ENCODE measurements around the gene GPR31.

GPR31 gene

DNA sequence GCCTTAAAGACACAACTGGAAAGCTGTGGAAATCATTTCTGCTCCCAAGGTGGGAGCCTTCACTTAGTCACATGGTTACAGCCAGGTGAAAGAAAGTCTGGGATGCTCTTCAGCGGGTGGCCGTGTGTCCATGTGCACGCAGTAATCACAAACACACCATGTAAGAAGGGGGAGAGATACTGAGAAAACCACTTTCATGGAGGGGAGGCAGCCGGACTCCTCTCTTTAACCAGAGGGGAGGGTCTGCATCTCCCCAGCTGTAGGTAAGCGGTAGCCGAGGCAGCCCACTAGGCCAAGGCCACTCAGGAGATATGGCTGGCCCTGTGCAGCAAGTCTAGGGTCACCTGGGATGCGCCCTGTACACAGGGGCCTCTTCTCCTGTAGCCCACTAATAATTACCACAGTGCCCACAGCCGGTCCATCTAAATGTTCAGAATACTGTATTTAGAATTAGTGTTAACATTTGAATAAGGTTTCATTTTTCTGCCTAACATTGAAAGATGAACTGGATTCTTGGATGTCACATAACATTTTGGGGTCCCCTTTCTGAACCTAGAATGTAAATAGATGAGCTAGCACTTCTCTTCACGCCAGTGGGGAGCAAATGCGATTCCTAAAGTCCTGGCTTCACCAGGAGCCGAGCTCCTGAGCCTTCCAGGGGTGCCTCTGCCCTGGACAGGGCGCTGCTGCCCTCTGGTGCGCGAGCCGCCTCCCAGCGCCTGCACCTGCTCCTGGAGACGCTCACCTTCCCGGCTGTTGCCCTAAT lies 15.9 kb downstream of the GPR31 start:
- peak in 7 of 10 donors; percentile 27 to 95 (median 59) for DNase-seq
- intact Hi-C loops (cut with DNase I), result loop anchor here (5.0 kb wide), 2 partner anchors 140 to 365 kb away; no protein-coding TSS in a partner anchor

DNA sequence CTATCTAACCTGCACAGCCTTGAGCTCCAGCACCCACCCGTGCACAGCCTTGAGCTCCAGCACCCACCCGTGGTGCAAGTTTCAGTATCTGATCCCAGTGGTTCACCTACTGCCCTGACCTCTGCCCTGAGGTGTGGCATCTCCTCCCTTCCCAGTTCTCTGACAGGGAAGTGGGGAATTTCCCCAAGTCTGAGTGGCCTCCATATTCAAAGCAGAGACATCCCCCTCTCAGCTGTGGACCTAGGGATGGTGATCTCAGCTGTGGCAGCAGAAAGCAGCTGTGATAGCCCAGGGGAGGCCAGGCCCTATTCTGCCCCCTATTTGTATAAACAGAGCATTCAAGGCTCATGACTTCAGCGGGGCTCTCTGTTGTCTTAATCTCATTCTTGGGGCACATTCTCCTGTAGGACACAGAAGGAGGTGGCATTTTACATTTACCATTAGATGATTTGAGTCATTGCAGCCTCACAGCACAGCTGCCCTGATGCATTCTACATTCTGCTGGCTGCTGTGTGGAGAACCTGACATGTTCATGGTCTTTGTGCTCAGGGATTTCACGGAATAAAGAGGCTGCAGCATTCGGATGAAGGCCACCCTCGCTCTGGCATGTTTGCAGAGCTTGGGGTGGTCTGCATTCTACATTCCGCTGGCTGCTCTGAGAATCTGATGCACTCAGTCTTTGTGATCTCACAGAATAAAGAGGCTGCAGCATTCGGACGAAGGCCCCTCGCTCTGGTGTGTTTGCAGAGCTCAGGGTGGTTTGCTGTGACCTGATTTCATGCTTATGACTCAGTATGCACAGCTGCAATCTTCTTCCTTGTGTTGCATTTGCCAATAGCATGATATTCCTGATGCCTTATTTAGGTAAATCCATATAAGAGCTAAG lies 16.9 kb downstream of the GPR31 start:
- intact Hi-C loops (cut with DNase I), result loop anchor here (5.0 kb wide), 2 partner anchors 139 to 364 kb away; no protein-coding TSS in a partner anchor
- DNase-seq, result no peak

DNA sequence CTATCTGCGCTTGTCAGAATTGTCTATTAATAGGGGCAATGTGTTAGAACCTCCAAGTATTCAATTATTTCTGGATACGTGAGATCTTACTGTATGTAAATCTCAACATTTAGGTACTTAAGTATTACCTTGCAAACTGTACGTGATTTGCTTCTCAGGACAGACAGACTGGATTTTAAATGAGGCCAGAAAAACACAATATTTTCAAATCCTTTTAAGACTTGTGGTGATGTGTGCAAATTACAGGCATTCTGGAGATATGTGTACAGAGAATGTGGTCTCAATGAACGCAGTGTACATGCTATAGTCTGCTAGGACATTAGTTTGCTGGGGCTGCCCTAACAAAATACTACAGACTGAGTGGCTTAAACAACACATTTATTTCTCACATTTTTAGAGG lies 18.0 kb downstream of the GPR31 start:
- DNase-seq, result no peak
- intact Hi-C loops (cut with DNase I), result loop anchor here (5.0 kb wide), 2 partner anchors 137 to 362 kb away; no protein-coding TSS in a partner anchor

DNA sequence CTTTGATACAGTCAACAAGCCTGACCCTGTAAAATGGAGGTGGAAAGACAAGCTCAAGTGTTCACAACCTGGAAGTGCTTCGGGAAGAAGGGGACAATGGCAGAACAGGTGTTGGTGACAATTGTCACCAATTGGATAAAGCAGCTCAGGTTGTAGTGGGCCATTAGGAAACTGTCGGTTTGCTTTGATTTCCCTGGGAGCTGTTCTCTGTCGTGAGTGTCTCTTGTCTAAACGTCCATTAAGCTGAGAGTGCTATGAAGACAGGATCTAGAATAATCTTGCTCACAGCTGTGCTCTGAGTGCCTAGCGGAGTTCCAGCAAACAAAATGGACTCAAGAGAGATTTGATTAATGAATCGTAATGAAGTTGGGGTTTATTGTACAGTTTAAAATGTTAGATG lies 19.9 kb downstream of the GPR31 start:
- intact Hi-C loops (cut with DNase I), result no loop called here
- no peak for DNase-seq

DNA sequence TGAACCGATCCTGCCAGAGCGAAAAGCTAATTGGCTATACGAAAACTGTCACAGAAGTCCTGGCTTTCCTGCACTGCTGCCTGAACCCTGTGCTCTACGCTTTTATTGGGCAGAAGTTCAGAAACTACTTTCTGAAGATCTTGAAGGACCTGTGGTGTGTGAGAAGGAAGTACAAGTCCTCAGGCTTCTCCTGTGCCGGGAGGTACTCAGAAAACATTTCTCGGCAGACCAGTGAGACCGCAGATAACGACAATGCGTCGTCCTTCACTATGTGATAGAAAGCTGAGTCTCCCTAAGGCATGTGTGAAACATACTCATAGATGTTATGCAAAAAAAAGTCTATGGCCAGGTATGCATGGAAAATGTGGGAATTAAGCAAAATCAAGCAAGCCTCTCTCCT lies 20.7 kb downstream of the GPR31 start:
- intact Hi-C loops (cut with DNase I), result no loop called here
- no peak for DNase-seq

DNA sequence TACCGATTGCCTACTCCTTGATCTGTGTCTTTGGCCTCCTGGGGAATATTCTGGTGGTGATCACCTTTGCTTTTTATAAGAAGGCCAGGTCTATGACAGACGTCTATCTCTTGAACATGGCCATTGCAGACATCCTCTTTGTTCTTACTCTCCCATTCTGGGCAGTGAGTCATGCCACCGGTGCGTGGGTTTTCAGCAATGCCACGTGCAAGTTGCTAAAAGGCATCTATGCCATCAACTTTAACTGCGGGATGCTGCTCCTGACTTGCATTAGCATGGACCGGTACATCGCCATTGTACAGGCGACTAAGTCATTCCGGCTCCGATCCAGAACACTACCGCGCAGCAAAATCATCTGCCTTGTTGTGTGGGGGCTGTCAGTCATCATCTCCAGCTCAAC lies 21.4 kb downstream of the GPR31 start:
- intact Hi-C loops (cut with DNase I), result no loop called here
- DNase-seq, result no peak

DNA sequence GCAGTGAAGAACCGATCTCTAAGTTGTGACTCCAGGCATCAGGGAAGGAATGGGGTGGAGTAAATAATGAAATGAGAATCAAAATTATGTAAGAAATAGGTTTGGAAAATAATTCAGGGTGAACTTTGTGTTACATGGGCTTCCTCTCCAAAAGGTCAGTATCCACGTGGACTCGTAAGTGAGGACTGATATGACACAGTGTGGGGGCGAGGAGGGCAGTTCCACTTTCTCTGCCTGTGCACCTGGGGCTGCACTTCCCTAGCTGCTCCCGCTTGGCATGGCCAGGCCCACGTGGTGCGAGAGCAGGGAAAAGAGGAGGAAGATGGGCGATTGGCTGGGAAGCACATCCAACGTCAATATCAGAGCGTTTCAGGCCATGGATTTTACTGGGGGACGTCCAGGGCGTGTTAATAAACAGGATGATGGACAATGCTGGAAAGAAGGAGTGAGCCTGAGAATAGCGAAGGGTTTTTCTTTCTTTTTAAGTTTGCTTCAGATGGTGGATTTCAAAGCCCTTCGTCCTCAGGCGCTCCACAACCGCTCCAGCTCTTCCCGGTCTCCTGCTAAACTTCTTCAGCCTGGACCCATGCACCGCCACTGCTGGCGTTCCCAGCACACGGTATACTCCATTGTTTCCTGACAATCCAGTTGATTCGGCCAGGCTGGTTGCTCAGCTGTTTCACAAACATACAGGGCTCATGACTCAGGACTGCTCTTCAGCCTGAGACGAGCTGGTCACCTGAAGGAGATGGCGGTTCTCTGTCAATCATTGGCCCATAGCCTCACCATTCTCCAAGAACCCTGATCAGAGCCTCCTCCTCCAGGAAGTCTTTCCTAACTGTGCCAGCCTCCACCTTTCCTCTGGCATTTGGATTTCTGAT lies 23.1 kb downstream of the GPR31 start:
- intact Hi-C loops (cut with DNase I), result no loop called here
- no peak for DNase-seq

DNA sequence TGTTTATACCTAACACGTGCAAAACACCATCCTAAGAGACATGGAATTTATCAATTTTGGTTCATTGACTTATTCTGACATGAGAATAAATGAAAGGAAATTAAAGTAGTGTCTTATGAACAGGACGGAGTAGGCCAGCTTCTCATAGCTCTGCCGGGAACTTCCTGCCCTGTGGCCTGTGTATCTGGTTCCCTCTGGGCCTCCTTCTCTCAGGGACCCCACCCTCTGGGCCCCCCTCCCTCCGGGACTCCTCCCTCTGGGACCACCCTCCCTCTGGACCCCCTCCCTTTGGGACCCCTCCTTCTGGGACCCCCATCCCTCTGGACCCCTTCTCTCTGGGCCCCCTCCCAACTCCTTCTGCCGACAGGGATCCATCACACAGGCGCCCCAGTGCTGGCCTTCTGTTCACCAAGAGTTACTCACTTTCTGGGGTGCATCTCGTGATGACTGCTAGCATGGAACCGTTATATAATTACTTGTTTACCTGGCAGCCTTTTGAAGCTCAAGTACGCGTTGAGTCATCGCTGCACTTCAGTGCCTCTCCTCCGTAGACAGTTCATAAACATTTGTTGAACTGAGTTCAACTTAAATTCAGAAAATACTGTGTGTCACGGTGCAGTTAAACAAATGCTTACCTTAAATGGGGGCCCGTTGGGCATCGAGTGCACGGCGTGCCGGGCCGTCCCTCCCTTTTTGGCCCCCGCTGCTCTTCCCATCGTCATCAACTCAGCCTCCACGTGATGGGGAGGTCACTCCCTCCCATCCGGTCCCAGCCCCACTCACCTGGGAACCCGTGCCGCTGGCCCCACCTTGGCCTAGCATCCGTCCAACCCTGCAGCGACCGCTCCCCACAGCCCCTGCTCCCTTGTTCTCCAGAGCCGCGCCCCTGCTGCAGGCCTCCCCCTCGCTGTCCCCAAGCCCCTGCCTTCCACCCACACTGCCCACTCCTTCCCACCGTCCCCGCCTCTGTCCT lies 26.8 kb downstream of the GPR31 start:
- peak in 1 of 10 donors; percentile 52 for DNase-seq
- intact Hi-C loops (cut with DNase I), result no loop called here

DNA sequence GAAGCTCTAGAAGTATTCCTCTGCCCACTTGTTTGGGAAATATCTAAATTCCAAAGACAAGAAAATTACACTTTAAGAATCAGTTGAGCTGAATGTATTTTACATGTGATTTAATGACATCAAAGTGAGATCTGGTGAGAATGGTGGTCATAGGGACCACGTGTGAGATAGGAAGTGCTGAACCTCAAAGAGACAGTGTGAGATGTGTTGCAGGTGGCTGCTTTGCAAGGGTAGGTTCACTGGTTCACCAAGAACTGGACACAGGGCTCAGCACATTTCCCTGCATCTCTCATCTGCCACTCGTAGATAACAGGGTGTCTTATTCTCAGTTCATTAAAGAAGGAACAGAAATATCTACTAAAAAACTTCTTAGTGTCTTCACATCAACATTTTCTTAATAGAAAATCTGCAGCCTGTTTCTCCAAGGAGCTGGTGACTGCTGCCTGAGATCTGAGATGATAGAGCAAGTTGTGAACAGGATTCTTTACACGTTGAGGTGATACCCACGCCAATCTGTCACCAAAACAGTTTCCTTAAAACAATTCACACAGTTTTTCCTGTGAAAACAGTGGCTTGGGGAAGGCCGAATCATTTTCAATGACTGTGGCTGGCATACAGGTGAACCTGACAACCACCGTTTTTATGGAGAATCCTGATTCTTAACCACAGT lies 27.6 kb downstream of the GPR31 start:
- no peak for DNase-seq
- intact Hi-C loops (cut with DNase I), result no loop called here

DNA sequence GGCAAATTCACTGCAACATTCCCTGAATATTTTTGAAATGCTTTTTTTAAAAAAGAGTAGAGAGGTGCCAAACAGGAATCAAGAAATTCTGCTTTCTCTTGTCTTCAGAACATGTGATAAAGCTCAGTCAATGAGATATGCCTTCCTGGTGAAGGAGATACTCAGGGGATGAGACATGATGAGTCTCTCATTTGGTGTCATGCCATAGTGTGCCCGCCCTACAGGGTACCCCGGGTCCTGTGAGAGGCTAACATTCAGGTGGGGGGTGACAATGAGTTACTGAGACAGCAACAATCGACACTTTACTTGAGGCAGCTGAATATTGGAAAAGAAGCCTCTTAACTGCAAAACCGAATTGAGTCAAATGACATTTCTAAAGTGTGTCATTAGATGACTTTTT lies 28.2 kb downstream of the GPR31 start:
- DNase-seq, result no peak
- intact Hi-C loops (cut with DNase I), result no loop called here

DNA sequence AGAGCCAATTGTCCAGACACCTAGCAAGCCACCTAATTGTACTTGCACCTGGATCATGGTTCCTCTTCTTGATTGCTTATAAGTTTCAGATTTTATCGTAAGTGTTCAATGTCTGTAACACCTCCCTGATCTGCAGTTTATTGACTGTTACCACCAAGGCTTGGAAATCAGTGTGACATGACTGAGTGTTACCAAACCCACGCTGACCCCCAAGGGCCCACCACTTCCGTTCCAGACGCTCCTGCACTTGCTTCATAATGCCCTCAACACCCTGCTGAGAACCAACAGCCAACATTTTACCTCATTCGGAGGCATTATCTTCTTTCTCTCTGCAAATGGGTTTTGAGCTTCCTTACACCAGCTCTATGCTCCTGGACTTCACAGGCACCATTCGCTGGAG lies 28.6 kb downstream of the GPR31 start:
- no peak for DNase-seq
- intact Hi-C loops (cut with DNase I), result no loop called here

DNA sequence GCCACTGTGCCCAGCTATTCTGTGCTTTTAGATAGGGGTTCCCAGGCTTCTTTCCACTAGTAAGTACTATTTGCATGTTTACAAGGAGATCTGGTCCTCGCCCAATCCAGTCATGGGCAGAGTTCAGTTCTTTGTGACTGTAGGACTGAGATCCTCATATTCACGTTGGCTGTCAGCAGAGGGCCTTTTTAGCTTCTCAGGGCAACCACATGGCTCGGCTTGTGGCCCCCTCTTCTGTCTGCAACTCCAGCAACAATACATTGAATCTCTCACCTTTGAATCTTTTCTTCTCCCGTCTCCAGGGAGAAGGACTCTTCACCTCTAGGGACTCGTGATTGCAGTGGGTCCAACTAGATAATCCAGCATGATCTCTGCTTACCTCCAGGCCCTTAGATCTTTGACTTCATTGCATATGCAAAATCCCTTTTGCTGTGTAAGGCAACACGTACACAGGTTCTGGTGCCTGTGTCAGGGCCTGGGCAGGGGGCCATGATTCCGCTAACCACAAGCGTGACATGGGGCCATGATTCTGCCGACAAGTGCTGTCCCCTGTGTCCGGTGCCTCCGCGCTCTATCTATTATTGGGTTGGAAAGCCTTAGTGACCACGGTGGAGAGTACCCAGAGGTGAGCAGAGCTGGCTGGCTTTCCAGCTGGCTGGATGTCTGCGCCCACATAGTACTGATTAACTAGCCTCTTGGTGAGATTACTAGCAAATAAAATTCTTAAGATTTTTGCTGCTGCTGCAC lies 29.8 kb downstream of the GPR31 start:
- DNase-seq, result no peak
- intact Hi-C loops (cut with DNase I), result no loop called here

DNA sequence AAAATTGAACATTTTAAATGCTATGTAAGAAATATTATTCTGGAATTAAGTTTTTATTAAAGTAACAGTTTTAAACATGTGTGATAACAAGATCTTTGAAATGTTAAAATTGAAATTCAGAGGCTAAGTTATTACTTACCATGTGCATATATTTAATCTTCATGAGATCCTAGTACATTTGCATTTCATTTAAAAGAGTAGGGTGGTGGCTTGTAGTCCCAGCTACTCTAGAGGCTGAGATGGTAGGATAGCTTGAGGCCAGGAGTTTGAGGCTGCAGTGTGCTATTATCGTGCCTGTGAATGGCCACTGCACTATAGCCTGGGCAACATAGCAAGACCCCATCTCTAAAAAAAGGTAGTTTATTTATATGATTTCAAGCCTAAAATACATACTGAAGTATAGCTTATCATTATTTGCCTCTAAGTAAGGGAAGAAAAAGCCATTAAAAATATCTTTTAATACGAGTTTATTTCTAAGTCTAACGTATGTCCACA lies 31.9 kb downstream of the GPR31 start:
- intact Hi-C loops (cut with DNase I), result no loop called here
- DNase-seq, result no peak

DNA sequence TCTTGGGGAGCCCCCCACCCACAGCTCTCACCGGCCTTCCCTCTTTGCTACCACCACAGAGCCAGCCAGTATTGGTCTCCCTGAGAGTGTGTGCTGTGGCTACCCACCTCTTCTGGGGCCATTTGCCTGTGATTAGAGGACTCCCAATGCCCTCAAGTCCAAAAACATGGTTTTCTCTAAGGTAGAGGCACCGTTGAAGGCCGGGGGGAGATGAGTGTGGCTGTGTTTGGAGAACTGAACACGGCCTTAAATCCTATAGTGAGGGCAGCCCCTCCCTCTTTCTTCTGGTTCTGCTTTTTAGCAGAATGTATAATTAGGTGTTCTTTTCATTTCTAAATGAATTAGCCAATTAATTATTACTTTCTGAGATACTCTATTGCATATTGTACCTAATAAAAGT lies 32.4 kb downstream of the GPR31 start:
- intact Hi-C loops (cut with DNase I), result no loop called here
- no peak for DNase-seq

DNA sequence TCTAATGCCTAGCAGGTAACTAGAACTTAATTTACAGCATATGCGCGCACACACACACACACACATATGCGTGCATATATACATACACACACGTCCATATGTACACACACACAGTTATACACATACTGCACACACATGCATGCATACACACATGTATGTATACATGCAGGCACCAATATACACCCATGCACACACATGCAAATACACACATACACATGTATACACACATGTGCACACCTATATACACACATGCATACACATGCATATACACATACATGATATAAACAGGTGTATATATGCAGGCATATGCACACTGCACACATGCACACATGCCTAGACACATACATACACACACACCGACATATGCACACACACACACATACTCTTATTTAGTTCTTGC lies 33.0 kb downstream of the GPR31 start:
- intact Hi-C loops (cut with DNase I), result no loop called here
- DNase-seq, result no peak

DNA sequence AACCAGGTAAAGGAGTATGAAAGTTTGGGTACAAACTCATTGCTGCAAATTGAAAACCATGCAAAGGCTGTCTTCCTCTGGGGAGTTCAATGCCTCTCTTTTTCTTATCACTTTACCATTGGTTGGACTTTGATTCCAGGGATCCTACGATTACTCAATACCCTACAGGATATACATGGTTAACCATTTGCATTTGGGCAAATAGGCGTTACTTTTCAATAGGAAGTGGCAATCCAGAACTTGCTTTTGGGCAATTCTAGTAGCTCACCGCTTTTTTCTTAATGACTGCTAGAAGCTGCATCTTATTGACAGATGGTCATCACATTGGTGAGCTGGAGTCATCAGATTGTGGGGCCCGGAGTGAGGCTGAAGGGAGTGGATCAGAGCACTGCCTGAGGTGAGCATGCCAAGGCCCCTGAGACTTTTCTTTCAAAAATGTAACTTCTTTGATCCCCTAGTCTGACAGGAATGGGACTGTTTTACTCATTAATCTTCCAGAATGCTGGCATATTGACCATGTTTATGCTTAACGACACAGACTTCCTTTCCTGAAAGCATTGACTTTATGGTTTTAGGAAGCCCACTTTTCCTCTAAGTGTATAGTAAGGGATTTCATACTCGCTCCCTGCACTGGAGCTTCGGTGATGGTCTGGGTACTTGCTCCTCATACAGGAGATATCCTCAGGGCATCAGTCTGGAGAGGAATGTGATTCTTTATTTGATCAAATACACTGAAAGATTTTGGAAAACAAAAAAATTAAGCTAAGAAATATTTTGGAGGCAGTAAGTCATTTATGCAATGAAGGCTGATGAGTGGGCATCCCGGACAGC lies 34.7 kb downstream of the GPR31 start, which contains the start of gene CCR6:
TSS of gene CCR6 (plus strand) at position 270 of the 831 bp plus-strand sequence. CDS start 13,039 bp downstream, outside the sequence.
- intact Hi-C loops (cut with DNase I), result no loop called here

More for the DNA sequence above, 34.7 kb downstream of the GPR31 start, which contains the start of gene CCR6:
- DNase-seq, result no peak
